HepG2 (cell line): ENCODE data around the gene KCTD6. TPM values are rescaled to one million over a fixed set of nuclear protein-coding genes. Genes with fewer than 3 reads are reported as not detected.
A peak's percentile ranks its signal among the peaks of the same experiment; 100 is the strongest.

Source experiments
- FOXP4 ChIP-seq: sonication (generic); formaldehyde crosslinking; IDR thresholded peaks from 2 replicates; pipeline ENCODE4 v1.4.0; 2020; ENCODE audit warnings: missing genetic modification reagents
- MIER3 ChIP-seq: IDR thresholded peaks from 2 replicates; pipeline ENCODE4 v1.6.1; 2016; ENCODE audit warnings: missing compliant biosample characterization, borderline replicate concordance
- MYC ChIP-seq: sonication (generic); formaldehyde crosslinking; IDR thresholded peaks from 2 replicates; pipeline ENCODE4 v1.9.0; 2021; ENCODE audit warnings: missing genetic modification reagents, borderline replicate concordance
- NCOA2 ChIP-seq: sonication (generic); formaldehyde crosslinking; IDR thresholded peaks from 2 replicates; pipeline ENCODE4 v1.8.0; 2022; ENCODE audit warnings: inconsistent platforms
- NFE2L1 ChIP-seq: sonication (generic); formaldehyde crosslinking; IDR thresholded peaks from 2 replicates; pipeline ENCODE4 v1.4.0; 2020; ENCODE audit warnings: missing genetic modification reagents, mild to moderate bottlenecking, borderline replicate concordance
- NONO ChIP-seq, 2 experiments: fragments of 450-650 bp in 1 of 2; sonication (generic) in 1 of 2; formaldehyde crosslinking in 1 of 2; IDR thresholded peaks in 1 of 2; conservative IDR thresholded peaks in 1 of 2; 2 replicates each; pipeline versions ENCODE4 v1.6.1 to v1.8.0; 2017 to 2022; ENCODE audit warnings: mild to moderate bottlenecking in 1 of 2, missing genetic modification reagents in 1 of 2, moderate library complexity in 1 of 2
- RELA ChIP-seq: sonication (generic); formaldehyde crosslinking; IDR thresholded peaks from 2 replicates; pipeline ENCODE4 v1.4.0; 2020; ENCODE audit warnings: missing genetic modification reagents
- USF2 ChIP-seq, 2 experiments: sonication (generic) in 1 of 2; formaldehyde crosslinking in 1 of 2; IDR thresholded peaks; 2 replicates each; pipeline versions ENCODE4 v1.5.1 to v1.6.1; 2011 to 2020; ENCODE audit warnings: borderline replicate concordance in 1 of 2, low read depth in 1 of 2, low read length in 1 of 2, mild to moderate bottlenecking in 1 of 2, missing genetic modification reagents in 1 of 2, moderate library complexity in 1 of 2
- ZBED4 ChIP-seq: sonication (generic); formaldehyde crosslinking; IDR thresholded peaks from 2 replicates; pipeline ENCODE4 v1.4.0; 2020; ENCODE audit warnings: missing genetic modification reagents, borderline replicate concordance
- ZKSCAN5 ChIP-seq: sonication (generic); formaldehyde crosslinking; IDR thresholded peaks from 2 replicates; pipeline ENCODE4 v1.5.1; 2020; ENCODE audit warnings: mild to moderate bottlenecking, missing genetic modification reagents
- ZXDC ChIP-seq: sonication (generic); formaldehyde crosslinking; IDR thresholded peaks from 2 replicates; pipeline ENCODE4 v1.5.0; 2020; ENCODE audit warnings: mild to moderate bottlenecking, missing genetic modification reagents
- polyA plus RNA-seq, 8 experiments: library from polyadenylated mRNA; depleted of rRNA in 3 of 8; stranded (reverse) in 7 of 8; unstranded in 1 of 8; fragments of >200 nt; fragmentation: Illumina TruSeq in 4 of 8; extraction: Trizol in 4 of 8; gene quantifications; 2 replicates each; pipeline versions ENCODE4 v1.2.1 to v1.2.3, GENCODE V29; 2011 to 2016; ENCODE audit warnings: low read depth in 4 of 8, missing spikeins in 1 of 8, mixed read lengths in 1 of 8; ENCODE audit not compliant: insufficient read depth in 1 of 8
- total RNA-seq, 5 experiments: library from RNA; depleted of rRNA; stranded (reverse); fragments of >200 nt; fragmentation: Illumina TruSeq; extraction: Trizol; gene quantifications; 2 replicates each; pipeline ENCODE4 v1.2.3, GENCODE V29; 2016; ENCODE audit warnings: low read depth in 1 of 5

The KCTD6 gene
- total and polyA plus RNA-seq, 2 of the 13 experiments (the other 11 are each of a cell fraction or from before 2014, with no cell fraction given), result 13.4 to 14.2 TPM

GRCh38 chr3:58520403-58521335 lies 28.8 kb downstream of the KCTD6 start (continued):
- TF ChIP-seq FOXP4 (CRISPR knock-in tag) (peak; percentile 49), ZXDC (CRISPR knock-in tag) (peak; percentile 79; the same call in 1 of the 2 replicates), NONO (IDR thresholded peaks at IDR 0.05) (no peak), NONO (CRISPR knock-in tag; conservative IDR thresholded peaks at IDR 0.05) (peak; percentile 29; the same call in 1 of the 2 replicates), MYC (peak; percentile 69; the same call in 1 of the 2 replicates), ZBED4 (CRISPR knock-in tag) (peak; percentile 36; the same call in 1 of the 2 replicates), MIER3 (CRISPR knock-in tag) (peak; percentile 78; the same call in 1 of the 2 replicates), NCOA2 (CRISPR knock-in tag) (peak; percentile 68), USF2 (IDR thresholded peaks at IDR 0.05; ENCODE audit: low read depth, low read length) (peak; percentile 97), USF2 (CRISPR knock-in tag; IDR thresholded peaks at IDR 0.05; ENCODE audit: borderline replicate concordance) (peak; percentile 96; the same call in 1 of the 2 replicates), ZKSCAN5 (no peak), RELA (CRISPR knock-in tag) (no peak), NFE2L1 (CRISPR knock-in tag) (no peak)
